Lower lobe of right lung (tissue), 2 donors: ENCODE measurements around the gene AP3S2. TPM values are rescaled to one million over a fixed set of nuclear protein-coding genes. Genes with fewer than 3 reads are reported as not detected.
A peak's percentile ranks its signal among the peaks of the same experiment; 100 is the strongest.

ENCODE experiments used
- ATAC-seq, 2 donors: fragments of 200-7000 bp; cut with Tn5 transposase; one replicate each; pipeline ENCODE4 v1.9.1; 2020 to 2022; ENCODE audit warnings: mild to moderate bottlenecking in 2 of 2, moderate library complexity in 2 of 2
- DNase-seq: peaks from one replicate; pipeline ENCODE4 v3.0.0-alpha.2; 2020
- H3K27ac ChIP-seq: fragments of 200-600 bp; one replicate; pipeline ENCODE4 v1.8.0; 2022
- H3K27me3 ChIP-seq: fragments of 200-600 bp; one replicate; pipeline ENCODE4 v1.8.0; 2022; ENCODE audit warnings: low read depth
- H3K36me3 ChIP-seq: fragments of 200-600 bp; one replicate; pipeline ENCODE4 v1.8.0; 2022; ENCODE audit warnings: mild to moderate bottlenecking
- H3K4me1 ChIP-seq: fragments of 200-600 bp; one replicate; pipeline ENCODE4 v1.8.0; 2022
- H3K4me3 ChIP-seq: fragments of 200-600 bp; one replicate; pipeline ENCODE4 v1.8.0; 2022; ENCODE audit warnings: mild to moderate bottlenecking
- H3K9me3 ChIP-seq: fragments of 200-600 bp; one replicate; pipeline ENCODE4 v1.8.0; 2022
- intact Hi-C: fragments of 100-400 bp; cut with DNase I; formaldehyde crosslinking; loops from one replicate; pipeline ENCODE4 v1.11.0; 2022
- total RNA-seq: library from RNA; stranded (reverse); fragmentation: NEBNext Ultra II Directional; extraction: Animal tissue kit (Norgen Biotek cat#: 25700); gene quantifications from one replicate; pipeline ENCODE4 v1.2.1, GENCODE V29; 2021
- TF ChIP-seq, protein P1 (sequence below): fragments of 200-600 bp; IDR thresholded peaks from one replicate; pipeline ENCODE4 v1.8.0; 2022; ENCODE audit warnings: antibody characterized with exemption, mild to moderate bottlenecking
- donor health status: DM: no; HTN: yes; CAD: no; lungs with severe emphysema.

The AP3S2 gene
- total RNA-seq, 1 donor from 2014 or later, result 36.9 TPM

DNA sequence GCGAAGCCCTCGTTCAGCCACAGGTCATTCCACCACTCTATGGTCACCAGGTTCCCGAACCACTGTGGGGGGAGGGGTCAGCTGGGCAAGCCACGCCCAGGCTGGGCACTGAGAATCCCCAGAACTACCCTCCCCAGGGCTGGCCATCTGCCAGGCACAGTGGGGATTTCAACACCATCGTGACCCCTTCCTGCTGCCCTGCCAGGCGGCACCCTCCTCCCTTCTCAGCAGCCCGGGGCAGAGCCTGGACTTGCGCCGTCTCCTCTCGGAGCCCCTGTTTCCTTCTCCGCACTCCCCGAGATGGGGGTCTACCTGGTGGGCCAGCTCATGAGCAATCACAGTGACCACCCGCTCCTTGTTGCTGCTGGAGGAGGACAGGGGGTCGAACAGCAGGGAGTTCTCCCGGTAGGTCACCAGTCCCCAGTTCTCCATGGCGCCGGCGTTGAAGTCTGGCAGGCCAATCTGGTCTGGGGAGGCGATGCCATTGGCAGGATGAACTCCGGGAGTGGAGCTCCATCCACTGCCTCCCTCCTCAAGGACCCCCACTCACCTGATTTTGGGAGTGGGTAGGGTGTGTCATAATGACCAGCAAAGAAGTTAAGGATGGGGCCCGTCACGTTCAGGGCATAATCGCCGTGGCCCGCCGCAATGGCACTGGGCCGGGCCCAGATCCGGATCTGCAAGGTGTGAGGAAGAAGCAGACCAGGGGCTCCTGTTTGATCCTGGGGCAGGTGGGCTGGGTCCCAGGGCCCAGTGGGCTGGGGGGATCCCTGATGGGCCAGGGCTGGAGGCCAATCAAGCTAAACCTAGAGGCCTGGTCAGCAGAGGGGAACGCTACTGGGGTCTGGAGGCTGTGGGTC is 89.6 kb downstream of the AP3S2 start:
- TF ChIP-seq, protein P1, sequence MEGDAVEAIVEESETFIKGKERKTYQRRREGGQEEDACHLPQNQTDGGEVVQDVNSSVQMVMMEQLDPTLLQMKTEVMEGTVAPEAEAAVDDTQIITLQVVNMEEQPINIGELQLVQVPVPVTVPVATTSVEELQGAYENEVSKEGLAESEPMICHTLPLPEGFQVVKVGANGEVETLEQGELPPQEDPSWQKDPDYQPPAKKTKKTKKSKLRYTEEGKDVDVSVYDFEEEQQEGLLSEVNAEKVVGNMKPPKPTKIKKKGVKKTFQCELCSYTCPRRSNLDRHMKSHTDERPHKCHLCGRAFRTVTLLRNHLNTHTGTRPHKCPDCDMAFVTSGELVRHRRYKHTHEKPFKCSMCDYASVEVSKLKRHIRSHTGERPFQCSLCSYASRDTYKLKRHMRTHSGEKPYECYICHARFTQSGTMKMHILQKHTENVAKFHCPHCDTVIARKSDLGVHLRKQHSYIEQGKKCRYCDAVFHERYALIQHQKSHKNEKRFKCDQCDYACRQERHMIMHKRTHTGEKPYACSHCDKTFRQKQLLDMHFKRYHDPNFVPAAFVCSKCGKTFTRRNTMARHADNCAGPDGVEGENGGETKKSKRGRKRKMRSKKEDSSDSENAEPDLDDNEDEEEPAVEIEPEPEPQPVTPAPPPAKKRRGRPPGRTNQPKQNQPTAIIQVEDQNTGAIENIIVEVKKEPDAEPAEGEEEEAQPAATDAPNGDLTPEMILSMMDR, result no peak
- H3K9me3 ChIP-seq, result no peaks in the 10 kb centered on the region
- intact Hi-C loops, result no loop called here
- ATAC-seq (peak in 1 of 2 donors; percentile 3), DNase-seq (peak; percentile 42)
- H3K36me3 ChIP-seq, result peaks cover 28% of the 10 kb centered on the region
- no peak overlapping the region for H3K27ac ChIP-seq
- H3K4me3 ChIP-seq, result no peak overlapping the region
- no peaks in the 10 kb centered on the region for H3K4me1 ChIP-seq
- H3K27me3 ChIP-seq, result no peaks in the 10 kb centered on the region

DNA sequence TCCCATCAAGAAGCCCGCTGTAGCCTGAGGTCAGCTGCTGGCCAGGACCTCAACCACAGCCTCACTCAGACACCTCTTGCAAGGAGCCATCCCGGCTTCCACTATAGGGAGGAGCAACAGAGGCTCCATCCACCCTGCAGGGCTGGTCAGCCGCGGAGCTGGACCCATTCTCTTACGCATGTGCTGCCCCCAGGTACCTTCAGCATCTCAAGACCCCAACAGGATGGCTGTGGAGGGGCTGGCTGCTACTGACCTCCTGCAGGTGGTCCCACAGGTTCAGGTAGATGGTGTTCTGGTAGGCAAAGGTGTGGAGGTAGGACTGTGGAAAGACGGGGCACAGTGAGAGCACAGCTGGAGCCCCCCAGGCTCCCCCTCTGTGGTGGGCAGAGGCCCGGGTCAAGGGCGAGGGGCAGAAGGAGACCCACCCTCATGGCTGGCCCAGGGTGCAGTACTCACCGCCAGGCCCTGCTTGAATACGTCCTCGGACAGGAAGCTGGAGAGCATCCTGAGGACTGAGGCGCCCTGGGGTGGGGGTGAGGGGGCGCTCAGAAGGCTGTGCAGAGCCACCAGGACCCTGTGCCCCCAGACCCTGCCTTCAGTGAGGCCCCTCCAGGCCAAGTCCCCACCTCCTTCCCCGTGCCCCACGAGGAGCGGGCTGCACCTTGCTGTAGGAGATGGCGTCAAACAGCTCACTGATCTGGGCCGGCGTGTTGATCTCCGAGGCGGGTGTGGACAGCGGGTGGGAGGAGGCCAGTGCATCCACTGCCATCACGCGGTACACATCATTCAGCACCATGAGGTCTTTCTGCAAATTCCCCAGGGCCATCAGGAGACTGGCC is 90.6 kb downstream of the AP3S2 start:
- intact Hi-C loops, result no loop called here
- ATAC-seq, result no peak

DNA sequence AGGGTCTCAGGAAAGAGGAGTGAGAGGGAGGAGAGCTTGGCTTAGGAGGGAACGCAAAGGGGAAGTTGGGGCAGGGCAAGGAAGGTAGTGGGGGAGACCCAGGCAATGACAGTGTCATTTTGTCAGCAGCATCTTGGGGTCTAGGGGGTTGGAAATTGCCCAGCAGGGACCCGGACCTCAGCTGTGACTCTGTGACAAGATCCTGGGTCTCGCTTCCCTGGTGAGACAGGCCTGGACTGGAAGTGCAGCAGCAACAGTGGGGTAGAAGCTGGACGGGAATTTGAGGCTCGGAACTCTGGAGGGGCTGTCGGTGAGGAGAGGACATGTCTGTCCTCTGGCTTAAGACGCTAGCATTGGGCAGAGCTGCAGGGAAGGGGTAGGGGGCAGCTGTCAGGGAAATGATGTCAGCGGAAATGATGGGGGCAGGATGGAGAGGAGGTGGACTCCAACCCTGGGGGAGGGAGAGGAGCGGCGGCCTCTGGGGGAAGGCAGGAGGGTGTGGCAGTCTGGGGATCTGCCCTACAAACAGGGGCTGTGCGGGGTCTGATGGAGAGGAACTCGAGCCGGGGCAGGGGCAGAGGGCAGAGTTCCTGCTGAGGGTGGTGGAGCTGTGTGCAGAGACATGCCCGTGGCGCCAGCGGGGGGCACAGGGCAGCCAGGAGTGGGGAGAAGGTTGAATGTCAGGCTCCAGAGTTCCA is 91.4 kb downstream of the AP3S2 start:
- Histone ChIP-seq H3K27ac (no peak overlapping the region), H3K4me1 (no peaks in the 10 kb centered on the region), H3K27me3 (no peaks in the 10 kb centered on the region), H3K9me3 (no peaks in the 10 kb centered on the region), H3K4me3 (no peak overlapping the region), H3K36me3 (peaks cover 36% of the 10 kb centered on the region)
- no peak for ATAC-seq
- TF ChIP-seq, protein P1, result no peak
- DNase-seq, result no peak
- intact Hi-C loops, result no loop called here

More for the DNA sequence above, 90.6 kb downstream of the AP3S2 start:
- no peak overlapping the region for H3K4me3 ChIP-seq
- no peaks in the 10 kb centered on the region for H3K9me3 ChIP-seq
- peaks cover 29% of the 10 kb centered on the region for H3K36me3 ChIP-seq
- H3K27me3 ChIP-seq, result no peaks in the 10 kb centered on the region
- TF ChIP-seq, protein P1, result no peak
- H3K27ac ChIP-seq, result no peak overlapping the region
- H3K4me1 ChIP-seq, result no peaks in the 10 kb centered on the region
- peak; percentile 11 for DNase-seq

DNA sequence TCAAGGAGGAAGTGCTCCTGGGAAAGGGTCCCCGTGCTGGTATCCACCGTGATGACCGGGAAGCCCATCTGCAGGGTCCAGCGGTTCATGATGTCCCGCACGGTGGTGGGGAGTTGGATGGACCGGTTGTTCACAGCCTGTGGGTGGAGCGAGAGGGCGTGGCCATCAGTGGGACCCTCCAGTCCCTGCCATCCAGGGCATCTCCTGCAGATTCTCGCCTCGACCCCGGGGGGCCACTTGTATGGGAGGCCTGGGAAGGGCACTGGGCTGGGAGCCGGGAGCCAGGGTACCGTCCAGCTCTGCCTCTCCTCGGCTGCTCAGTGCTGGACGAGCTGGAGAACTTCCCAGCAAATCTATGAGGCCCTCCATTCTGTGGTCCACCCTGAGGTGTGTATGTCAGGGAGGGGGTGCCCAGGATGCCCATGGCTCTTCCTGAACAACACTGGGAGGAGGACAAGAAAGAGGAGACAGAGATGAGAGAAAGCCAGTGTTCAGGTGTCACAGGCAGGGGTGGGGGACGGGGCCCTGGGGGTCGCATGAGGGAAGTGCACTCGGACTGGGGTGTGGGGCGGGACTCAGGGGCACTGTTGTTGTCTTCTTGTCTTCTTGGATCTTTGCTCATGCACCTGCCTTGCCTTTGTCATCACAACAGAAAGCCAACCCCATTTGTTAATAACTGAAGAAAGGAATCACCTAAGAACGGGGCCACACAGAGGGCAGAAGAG is 92.2 kb downstream of the AP3S2 start:
- no peaks in the 10 kb centered on the region for H3K27me3 ChIP-seq
- H3K4me1 ChIP-seq, result no peaks in the 10 kb centered on the region
- no peak for DNase-seq
- peaks cover 35% of the 10 kb centered on the region for H3K36me3 ChIP-seq
- intact Hi-C loops, result no loop called here
- no peak overlapping the region for H3K4me3 ChIP-seq
- no peak for ATAC-seq
- no peak overlapping the region for H3K27ac ChIP-seq
- TF ChIP-seq, protein P1, result no peak
- peaks cover under 1% of the 10 kb centered on the region for H3K9me3 ChIP-seq
